PC-9 (cell line): ENCODE results near the gene GATAD2B. TPM values are rescaled to one million over a fixed set of nuclear protein-coding genes. Genes with fewer than 3 reads are reported as not detected.

ENCODE experiments used
- BruUV-seq: library from RNA; stranded (reverse); fragments of 400-500 nt; replicated peaks from 2 replicates; lab custom pipeline; 2021; lab: Mats Ljungman, UMichigan
- CTCF ChIA-PET: fragments of 300-600 bp; sonication (Branson Sonifier 250); formaldehyde crosslinking; loops from one replicate; lab custom pipeline; 2022; ENCODE audit warnings: antibody characterized with exemption; lab: Charles Lee
- POLR2A ChIA-PET: fragments of 300-600 bp; sonication (Branson Sonifier 250); formaldehyde crosslinking; loops from one replicate; lab custom pipeline; 2022; ENCODE audit warnings: antibody characterized with exemption; ENCODE audit not compliant: unreplicated experiment; lab: Charles Lee
- DNase-seq, 2 experiments: peaks; one replicate each; pipeline versions ENCODE4 v3.0.0 to v3.0.0-alpha.2; 2015 to 2022; ENCODE audit warnings: mixed read lengths in 1 of 2
- H2AFZ ChIP-seq: fragments of 200-600 bp; sonication (generic); 2 replicates; pipeline ENCODE4 v1.8.1; 2017; ENCODE audit warnings: antibody characterized with exemption
- H3F3A ChIP-seq: fragments of 200-600 bp; sonication (generic); 2 replicates; pipeline ENCODE4 v1.8.1; 2017; ENCODE audit warnings: antibody characterized with exemption, mild to moderate bottlenecking, low read depth; ENCODE audit not compliant: insufficient read depth
- H3K27ac ChIP-seq: fragments of 200-600 bp; sonication (generic); 2 replicates; pipeline ENCODE4 v1.6.1; 2016; ENCODE audit warnings: mixed run types
- H3K27me3 ChIP-seq: fragments of 200-600 bp; sonication (generic); 2 replicates; pipeline ENCODE4 v1.6.1; 2016; ENCODE audit warnings: low read depth, mixed run types; ENCODE audit not compliant: insufficient read depth
- H3K36me3 ChIP-seq: fragments of 200-600 bp; sonication (generic); 2 replicates; pipeline ENCODE4 v1.6.1; 2016; ENCODE audit warnings: low read depth, mixed run types
- H3K4me1 ChIP-seq: fragments of 200-600 bp; sonication (generic); replicated peaks from 2 replicates; pipeline ENCODE4 v1.6.1; 2016; ENCODE audit warnings: mixed run types; ENCODE audit not compliant: insufficient read depth
- H3K4me2 ChIP-seq: fragments of 200-600 bp; sonication (generic); 2 replicates; pipeline ENCODE4 v1.6.1; 2017; ENCODE audit warnings: mixed run types
- H3K4me3 ChIP-seq: fragments of 200-600 bp; sonication (generic); 2 replicates; pipeline ENCODE4 v1.6.1; 2016; ENCODE audit warnings: mixed run types
- H3K79me2 ChIP-seq: fragments of 200-600 bp; sonication (generic); 2 replicates; pipeline ENCODE4 v1.6.1; 2017; ENCODE audit warnings: low read depth, mixed run types
- H3K9me2 ChIP-seq: fragments of 200-600 bp; sonication (generic); 2 replicates; pipeline ENCODE4 v1.8.1; 2017; ENCODE audit warnings: mild to moderate bottlenecking; ENCODE audit not compliant: insufficient read depth
- H3K9me3 ChIP-seq: fragments of 200-600 bp; sonication (generic); 2 replicates; pipeline ENCODE4 v1.8.1; 2016; ENCODE audit warnings: low read depth; ENCODE audit not compliant: insufficient read depth
- H4K20me1 ChIP-seq: fragments of 200-600 bp; sonication (generic); 2 replicates; pipeline ENCODE4 v1.8.1; 2017; ENCODE audit not compliant: insufficient read depth
- EZH2 ChIP-seq: fragments of 200-600 bp; sonication (generic); IDR thresholded peaks from 2 replicates; pipeline ENCODE4 v1.8.0; 2017; ENCODE audit warnings: antibody characterized with exemption, low read depth
- intact Hi-C: fragments of 100-400 bp; cut with micrococcal nuclease; formaldehyde crosslinking; loops from one replicate; pipeline ENCODE4 v1.10.0; 2022; ENCODE audit not compliant: unreplicated experiment
- total RNA-seq: library from RNA; stranded (reverse); gene quantifications from 2 replicates; pipeline ENCODE4 v1.2.3, GENCODE V29; 2021
- TF ChIP-seq, protein P1 (sequence below): fragments of 200-600 bp; sonication (generic); conservative IDR thresholded peaks from 2 replicates; pipeline ENCODE4 v1.6.1; 2017; ENCODE audit warnings: mixed run types, antibody characterized with exemption, mild to moderate bottlenecking, moderate library complexity

GATAD2B gene
- total RNA-seq, 1 experiment from 2014 or later = 56.1 TPM

DNA sequence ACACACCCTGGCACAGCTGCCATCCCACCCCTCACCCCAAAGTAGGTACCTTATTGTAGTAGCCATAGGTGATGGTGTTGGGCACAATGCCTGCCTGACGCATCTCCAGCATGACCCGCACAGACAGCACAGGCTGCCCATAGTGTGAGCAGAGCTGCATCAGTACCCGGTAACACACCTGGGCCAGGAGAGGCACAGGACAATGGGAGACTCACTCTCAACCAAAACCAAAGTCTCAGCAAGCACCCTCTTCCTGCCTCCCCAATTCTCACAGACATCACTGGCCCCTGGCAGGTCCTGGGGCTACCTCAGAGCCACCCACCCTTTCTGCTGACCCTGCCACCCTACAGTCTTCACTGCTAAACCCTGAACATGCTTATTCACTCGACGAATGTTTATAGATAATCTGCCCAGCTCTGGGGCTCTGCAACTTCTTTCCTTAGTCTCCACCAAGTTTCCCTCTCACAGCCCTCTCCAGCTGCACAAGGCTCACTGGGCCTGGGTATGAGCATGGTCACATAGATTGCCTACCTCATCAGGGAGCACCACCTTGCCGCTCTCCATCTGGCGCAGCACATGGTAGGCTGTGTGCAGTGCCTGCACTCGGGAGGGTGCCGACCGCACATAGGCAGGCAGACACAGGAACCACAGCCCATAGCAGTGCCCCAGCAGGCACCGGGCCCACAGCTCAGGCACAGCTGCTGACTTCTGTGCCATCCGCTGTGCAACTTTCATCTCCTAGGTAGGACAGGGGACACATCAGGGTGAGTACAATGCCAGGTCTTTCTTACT, 13.4 kb upstream of the GATAD2B start:
- H3K36me3 ChIP-seq = no peaks in the 10 kb centered on the region
- TF ChIP-seq, protein P1, sequence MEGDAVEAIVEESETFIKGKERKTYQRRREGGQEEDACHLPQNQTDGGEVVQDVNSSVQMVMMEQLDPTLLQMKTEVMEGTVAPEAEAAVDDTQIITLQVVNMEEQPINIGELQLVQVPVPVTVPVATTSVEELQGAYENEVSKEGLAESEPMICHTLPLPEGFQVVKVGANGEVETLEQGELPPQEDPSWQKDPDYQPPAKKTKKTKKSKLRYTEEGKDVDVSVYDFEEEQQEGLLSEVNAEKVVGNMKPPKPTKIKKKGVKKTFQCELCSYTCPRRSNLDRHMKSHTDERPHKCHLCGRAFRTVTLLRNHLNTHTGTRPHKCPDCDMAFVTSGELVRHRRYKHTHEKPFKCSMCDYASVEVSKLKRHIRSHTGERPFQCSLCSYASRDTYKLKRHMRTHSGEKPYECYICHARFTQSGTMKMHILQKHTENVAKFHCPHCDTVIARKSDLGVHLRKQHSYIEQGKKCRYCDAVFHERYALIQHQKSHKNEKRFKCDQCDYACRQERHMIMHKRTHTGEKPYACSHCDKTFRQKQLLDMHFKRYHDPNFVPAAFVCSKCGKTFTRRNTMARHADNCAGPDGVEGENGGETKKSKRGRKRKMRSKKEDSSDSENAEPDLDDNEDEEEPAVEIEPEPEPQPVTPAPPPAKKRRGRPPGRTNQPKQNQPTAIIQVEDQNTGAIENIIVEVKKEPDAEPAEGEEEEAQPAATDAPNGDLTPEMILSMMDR = no peak
- no peak for TF ChIP-seq EZH2
- H2AFZ ChIP-seq = no peak overlapping the region
- H3K9me2 ChIP-seq = no peaks in the 10 kb centered on the region
- no peak for DNase-seq
- H3K79me2 ChIP-seq = no peaks in the 10 kb centered on the region
- H3K4me3 ChIP-seq = no peak overlapping the region
- H3K4me2 ChIP-seq = no peak overlapping the region
- no peaks in the 10 kb centered on the region; the same call in 1 of the 2 replicates for H4K20me1 ChIP-seq
- ChIA-PET POLR2A (no interaction called here), CTCF (no interaction called here)
- H3F3A ChIP-seq = no peaks in the 10 kb centered on the region
- no peaks in the 10 kb centered on the region for H3K27me3 ChIP-seq
- intact Hi-C loops = no loop called here
- H3K27ac ChIP-seq = no peak overlapping the region
- H3K9me3 ChIP-seq = no peaks in the 10 kb centered on the region
- no TSS peak for BruUV-seq
- no peaks in the 10 kb centered on the region for H3K4me1 ChIP-seq

DNA sequence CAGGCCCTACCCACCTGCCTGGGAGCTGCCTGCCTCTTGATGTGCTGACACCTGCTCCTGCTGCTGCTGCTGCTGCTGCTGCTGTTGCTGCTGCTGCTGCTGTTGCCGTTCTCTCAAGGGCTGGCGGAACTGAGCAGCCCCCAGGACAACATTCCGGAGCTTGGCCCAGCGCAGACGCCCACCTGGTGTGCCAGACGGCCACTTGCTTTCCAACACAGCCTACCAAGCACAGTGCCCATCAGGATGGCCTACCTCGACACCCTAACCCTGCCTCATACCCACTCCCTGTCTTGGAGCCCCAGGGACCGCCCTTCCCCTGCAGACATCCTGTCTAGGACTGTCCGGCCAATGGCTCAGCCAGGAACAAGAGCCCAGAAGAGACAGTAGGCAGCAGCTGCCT, 12.0 kb upstream of the GATAD2B start:
- no peaks in the 10 kb centered on the region for H3K9me3 ChIP-seq
- no peak for DNase-seq
- H3F3A ChIP-seq = no peaks in the 10 kb centered on the region
- no peaks in the 10 kb centered on the region for H3K36me3 ChIP-seq
- BruUV-seq = no TSS peak
- no peaks in the 10 kb centered on the region for H3K9me2 ChIP-seq
- H3K4me2 ChIP-seq = no peak overlapping the region
- no peak overlapping the region for H3K27ac ChIP-seq
- no peaks in the 10 kb centered on the region for H3K27me3 ChIP-seq
- intact Hi-C loops = no loop called here
- no peak overlapping the region for H2AFZ ChIP-seq
- TF ChIP-seq, protein P1 = no peak
- no peak for TF ChIP-seq EZH2
- no peaks in the 10 kb centered on the region; the same call in 1 of the 2 replicates for H4K20me1 ChIP-seq
- H3K4me1 ChIP-seq = no peaks in the 10 kb centered on the region
- CTCF ChIA-PET = no interaction called here
- H3K79me2 ChIP-seq = no peaks in the 10 kb centered on the region
- POLR2A ChIA-PET = interaction anchor here (0.6 kb wide), 1 partner anchor 12 kb away, joined by 15 read pairs; no protein-coding TSS in a partner anchor
- H3K4me3 ChIP-seq = no peak overlapping the region

DNA sequence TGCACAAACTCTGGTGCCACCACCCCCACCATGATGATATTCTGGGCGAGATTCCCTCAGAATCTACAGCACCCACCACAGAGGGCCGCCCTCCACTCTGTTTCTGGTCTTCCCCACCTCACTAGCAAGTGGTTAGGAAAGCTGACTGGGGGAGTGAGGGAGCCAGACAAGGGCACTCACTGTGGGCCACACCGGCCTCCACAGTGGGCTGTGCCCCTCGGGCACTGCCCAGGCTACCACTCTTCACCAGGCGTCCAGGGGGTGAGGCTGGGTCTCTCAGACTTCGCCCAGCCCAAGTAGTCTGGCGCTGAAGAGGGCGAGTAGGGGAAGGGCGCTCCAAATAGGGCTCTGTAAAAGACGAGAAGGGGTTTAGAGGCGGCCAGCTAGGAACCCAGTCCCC, 11.2 kb upstream of the GATAD2B start:
- ChIA-PET POLR2A (no interaction called here), CTCF (interaction anchor here (0.6 kb wide), 1 partner anchor 1997 kb away, joined by 3 read pairs; no protein-coding TSS in a partner anchor)
- Histone ChIP-seq H3K27me3 (no peaks in the 10 kb centered on the region), H2AFZ (no peak overlapping the region), H3K79me2 (no peaks in the 10 kb centered on the region), H3K9me3 (no peaks in the 10 kb centered on the region), H4K20me1 (no peaks in the 10 kb centered on the region), H3K27ac (no peak overlapping the region), H3K4me3 (no peak overlapping the region), H3F3A (0 out of 2 replicates have a peak, but pooled peaks cover under 1% of the 10 kb centered on the region), H3K9me2 (no peaks in the 10 kb centered on the region), H3K36me3 (no peaks in the 10 kb centered on the region), H3K4me2 (no peak overlapping the region), H3K4me1 (no peaks in the 10 kb centered on the region)
- DNase-seq = no peak
- no TSS peak for BruUV-seq
- TF ChIP-seq, protein P1 = no peak
- no peak for TF ChIP-seq EZH2
- intact Hi-C loops = no loop called here
